ENCODE measurements around the gene LHX8.

GRCh38 chr1:75135573-75136194 lies 1.5 kb downstream of the LHX8 start:
- no peak for TF ChIP-seq CTCF (IDR thresholded peaks at IDR 0.05; ENCODE audit: low read depth, low read length, poor library complexity, severe bottlenecking)
- TF ChIP-seq EZH2phosphoT487 (IDR thresholded peaks at IDR 0.05; ENCODE audit: borderline replicate concordance, low read length), result no peak; the same call in 1 of the 2 replicates
